Smooth muscle cell (in vitro differentiated cells): ENCODE results near the gene HGS. TPM values are rescaled to one million over a fixed set of nuclear protein-coding genes. Genes with fewer than 3 reads are reported as not detected.

ENCODE experiments used
- DNase-seq: peaks from one replicate; lab custom pipeline; 2025; ENCODE audit not compliant: unreplicated experiment; lab: John Stamatoyannopoulos, UW
- H2AFZ ChIP-seq: fragments of 200-600 bp; sonication (generic); 2 replicates; pipeline ENCODE4 v1.6.0; 2016; ENCODE audit warnings: antibody characterized with exemption, low read depth, mild to moderate bottlenecking
- H3F3A ChIP-seq: fragments of 200-600 bp; sonication (generic); 2 replicates; pipeline ENCODE4 v1.6.0; 2017; ENCODE audit warnings: antibody characterized with exemption, low read depth
- H3K27ac ChIP-seq: fragments of 200-600 bp; sonication (generic); 2 replicates; pipeline ENCODE4 v1.5.1; 2016; ENCODE audit warnings: low read depth, mild to moderate bottlenecking
- H3K27me3 ChIP-seq: fragments of 200-600 bp; sonication (generic); 2 replicates; pipeline ENCODE4 v1.6.1; 2016; ENCODE audit warnings: low read depth, mild to moderate bottlenecking
- H3K36me3 ChIP-seq: fragments of 200-600 bp; sonication (generic); 2 replicates; pipeline ENCODE4 v1.5.1; 2016; ENCODE audit warnings: low read depth
- H3K4me1 ChIP-seq: fragments of 200-600 bp; sonication (generic); 2 replicates; pipeline ENCODE4 v1.5.1; 2016; ENCODE audit warnings: low read depth
- H3K4me2 ChIP-seq: fragments of 200-600 bp; sonication (generic); 2 replicates; pipeline ENCODE4 v1.6.0; 2016; ENCODE audit warnings: mild to moderate bottlenecking
- H3K4me3 ChIP-seq: fragments of 200-600 bp; sonication (generic); 2 replicates; pipeline ENCODE4 v1.5.1; 2016; ENCODE audit warnings: mild to moderate bottlenecking
- H3K79me2 ChIP-seq: fragments of 200-600 bp; sonication (generic); 2 replicates; pipeline ENCODE4 v1.6.0; 2016; ENCODE audit warnings: low read depth, mild to moderate bottlenecking
- H3K9ac ChIP-seq: fragments of 200-600 bp; sonication (generic); 2 replicates; pipeline ENCODE4 v1.6.0; 2016; ENCODE audit warnings: low read depth
- H3K9me3 ChIP-seq: fragments of 200-600 bp; sonication (generic); replicated peaks from 2 replicates; pipeline ENCODE4 v1.5.1; 2016; ENCODE audit warnings: low read depth
- H4K20me1 ChIP-seq: fragments of 200-600 bp; sonication (generic); 2 replicates; pipeline ENCODE4 v1.6.0; 2016; ENCODE audit warnings: low read depth
- WGBS: methylation state at CpG from one replicate; pipeline ENCODE4 v1.1.7; 2016; ENCODE audit warnings: low lambda C conversion rate; 5-methylcytosine and 5-hydroxymethylcytosine counted together
- polyA plus RNA-seq: library from polyadenylated mRNA; unstranded; fragments of >200 nt; fragmentation: Nextera tagmentation; extraction: Ambion mirVana; gene quantifications from 2 replicates; pipeline ENCODE4 v1.2.1, GENCODE V29; 2016
- total RNA-seq: library from RNA; depleted of rRNA; stranded (reverse); fragments of >200 nt; gene quantifications from 2 replicates; pipeline ENCODE4 v1.2.3, GENCODE V29; 2014
- TF ChIP-seq, protein P1 (sequence below): fragments of 200-600 bp; sonication (generic); IDR thresholded peaks from 2 replicates; pipeline ENCODE4 v1.5.1; 2017; ENCODE audit warnings: borderline replicate concordance, mild to moderate bottlenecking, antibody characterized with exemption; ENCODE audit not compliant: insufficient read depth, poor library complexity, severe bottlenecking

HGS gene
- total and polyA plus RNA-seq, 2 experiments from 2014 or later = 64.9 to 164 TPM

DNA sequence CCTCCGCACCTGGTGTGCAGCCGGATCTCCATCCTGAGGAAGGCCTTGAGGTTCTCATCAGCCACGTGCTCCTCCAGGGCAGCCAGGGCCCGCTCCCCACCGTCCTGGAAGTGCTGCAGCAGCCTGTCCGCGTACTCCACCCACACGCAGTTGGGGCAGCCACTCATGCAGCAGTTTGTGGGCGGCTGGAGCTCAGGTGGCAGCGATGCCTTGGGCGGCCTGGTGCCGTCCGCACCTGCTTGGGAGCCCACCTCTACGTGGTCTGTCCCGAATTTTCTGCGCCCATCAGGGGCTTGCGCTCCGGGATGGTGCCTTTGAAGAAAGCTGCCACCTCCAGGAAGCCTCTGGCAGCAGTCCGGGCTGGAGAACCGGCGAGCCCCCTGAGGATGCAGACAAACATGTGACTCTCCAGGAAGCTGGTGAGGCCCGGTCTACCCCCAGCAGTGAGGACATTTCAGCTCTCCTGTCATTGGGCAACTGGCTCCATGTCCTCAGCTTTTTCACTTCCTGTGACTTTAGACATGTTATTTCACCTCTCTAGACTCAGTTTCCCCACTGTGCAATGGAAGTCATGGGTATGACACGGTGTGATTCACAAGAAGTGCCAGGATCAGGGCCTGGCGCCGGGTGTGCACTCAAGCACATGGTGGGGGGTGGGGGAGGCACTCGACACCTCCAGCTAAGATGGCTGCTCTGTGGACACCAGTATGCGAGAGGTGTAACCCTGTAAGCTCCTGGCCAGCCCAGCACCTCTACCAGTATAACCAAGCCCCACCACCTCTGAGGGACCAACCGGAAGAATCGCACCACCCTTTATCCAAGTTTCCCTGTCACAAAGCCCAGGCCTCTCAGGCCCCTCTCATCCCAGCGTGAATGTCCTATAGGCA, 18.4 kb upstream of the HGS start:
- WGBS = 83% methylated on average over 30 of the region's 30 CpGs

DNA sequence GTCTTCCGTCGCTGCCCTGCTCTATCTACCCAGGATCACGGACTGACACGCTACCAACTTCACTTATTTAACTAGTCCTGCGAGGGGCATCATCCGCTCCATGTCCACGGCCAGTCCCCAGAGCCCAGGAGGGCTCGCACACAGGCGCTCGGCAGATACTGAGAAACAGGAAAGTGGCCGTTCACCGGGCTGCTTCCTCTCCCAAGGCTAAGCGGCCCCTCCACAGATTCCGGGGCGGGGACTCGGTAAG, 17.8 kb upstream of the HGS start:
- peak overlapping the region; percentile 53 for H2AFZ ChIP-seq
- H3K4me3 ChIP-seq = peak overlapping the region; percentile 83
- TF ChIP-seq, protein P1, sequence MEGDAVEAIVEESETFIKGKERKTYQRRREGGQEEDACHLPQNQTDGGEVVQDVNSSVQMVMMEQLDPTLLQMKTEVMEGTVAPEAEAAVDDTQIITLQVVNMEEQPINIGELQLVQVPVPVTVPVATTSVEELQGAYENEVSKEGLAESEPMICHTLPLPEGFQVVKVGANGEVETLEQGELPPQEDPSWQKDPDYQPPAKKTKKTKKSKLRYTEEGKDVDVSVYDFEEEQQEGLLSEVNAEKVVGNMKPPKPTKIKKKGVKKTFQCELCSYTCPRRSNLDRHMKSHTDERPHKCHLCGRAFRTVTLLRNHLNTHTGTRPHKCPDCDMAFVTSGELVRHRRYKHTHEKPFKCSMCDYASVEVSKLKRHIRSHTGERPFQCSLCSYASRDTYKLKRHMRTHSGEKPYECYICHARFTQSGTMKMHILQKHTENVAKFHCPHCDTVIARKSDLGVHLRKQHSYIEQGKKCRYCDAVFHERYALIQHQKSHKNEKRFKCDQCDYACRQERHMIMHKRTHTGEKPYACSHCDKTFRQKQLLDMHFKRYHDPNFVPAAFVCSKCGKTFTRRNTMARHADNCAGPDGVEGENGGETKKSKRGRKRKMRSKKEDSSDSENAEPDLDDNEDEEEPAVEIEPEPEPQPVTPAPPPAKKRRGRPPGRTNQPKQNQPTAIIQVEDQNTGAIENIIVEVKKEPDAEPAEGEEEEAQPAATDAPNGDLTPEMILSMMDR = no peak
- H3K27me3 ChIP-seq = no peaks in the 10 kb centered on the region
- H3F3A ChIP-seq = no peaks in the 10 kb centered on the region
- 4% methylated on average over 16 of the region's 16 CpGs for WGBS
- no peaks in the 10 kb centered on the region for H3K9me3 ChIP-seq
- peaks cover 8% of the 10 kb centered on the region for H3K4me1 ChIP-seq
- peak overlapping the region; percentile 82 for H3K9ac ChIP-seq
- DNase-seq = no peak
- H3K36me3 ChIP-seq = no peaks in the 10 kb centered on the region
- peaks cover 27% of the 10 kb centered on the region for H3K79me2 ChIP-seq
- H3K4me2 ChIP-seq = peak overlapping the region; percentile 99
- H3K27ac ChIP-seq = peak overlapping the region; percentile 69
- no peaks in the 10 kb centered on the region for H4K20me1 ChIP-seq

More for the DNA sequence above, 18.4 kb upstream of the HGS start:
- Histone ChIP-seq H3K27ac (peak overlapping the region; percentile 69), H4K20me1 (no peaks in the 10 kb centered on the region), H3K9me3 (no peaks in the 10 kb centered on the region), H2AFZ (peak overlapping the region; percentile 53), H3K4me1 (peaks cover 8% of the 10 kb centered on the region), H3K9ac (peak overlapping the region; percentile 82), H3K27me3 (no peaks in the 10 kb centered on the region), H3K79me2 (peaks cover 27% of the 10 kb centered on the region), H3K4me3 (peak overlapping the region; percentile 83), H3K36me3 (no peaks in the 10 kb centered on the region), H3K4me2 (peak overlapping the region; percentile 99), H3F3A (no peaks in the 10 kb centered on the region)
- TF ChIP-seq, protein P1 = no peak
- DNase-seq = no peak

DNA sequence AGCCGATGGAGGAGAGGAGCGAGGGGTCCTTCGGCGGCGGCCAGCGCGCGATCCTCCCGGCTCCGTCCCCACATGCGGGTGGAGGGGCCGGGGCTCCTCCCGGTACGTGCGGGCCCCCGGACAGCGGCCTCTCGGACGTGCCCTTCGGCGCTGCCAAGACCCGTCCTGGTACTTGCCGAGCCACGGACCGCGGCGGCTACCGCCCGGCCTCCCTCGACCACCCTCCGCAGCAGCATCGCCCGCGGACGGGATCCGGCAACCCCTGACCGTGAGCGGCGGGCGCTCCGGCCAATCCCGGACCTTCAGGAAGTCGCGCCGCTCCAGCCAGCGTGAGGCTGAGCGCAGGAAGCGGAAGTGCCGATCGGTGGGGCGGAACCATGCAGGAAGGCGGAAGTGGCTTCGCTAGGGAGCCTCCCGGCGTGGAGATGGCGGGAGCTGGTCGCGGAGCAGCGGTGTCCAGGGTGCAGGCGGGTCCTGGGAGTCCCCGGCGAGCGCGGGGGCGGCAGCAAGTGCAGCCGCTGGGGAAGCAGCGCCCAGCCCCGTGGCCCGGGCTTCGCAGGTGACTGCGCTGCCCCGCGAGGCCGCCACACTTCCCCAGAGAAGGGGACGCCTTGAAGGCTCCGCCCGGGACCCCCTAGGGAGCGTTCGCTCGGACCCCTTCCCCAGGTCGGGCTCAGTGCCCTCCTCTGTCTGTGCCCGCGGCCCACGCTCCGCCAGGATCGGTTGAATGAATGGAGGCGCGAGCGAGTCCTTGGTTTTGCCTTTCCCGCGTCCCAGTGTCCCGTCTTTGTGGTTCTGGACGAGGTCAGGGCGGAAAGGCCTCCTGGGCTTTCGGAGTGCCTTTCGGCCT, 17.2 kb upstream of the HGS start, which contains the start of the genes CCDC137 and OXLD1:
Gene CCDC137 (plus strand): TSS at position 396 of the 850 bp plus-strand sequence. CDS start 30 bp downstream, at position 426.
Gene OXLD1 (minus strand): TSS at position 264 of the 850 bp plus-strand sequence. CDS start 28 bp downstream, at position 236.
- H3K79me2 ChIP-seq = peaks cover 27% of the 10 kb centered on the region
- peak within 1 kb of the TSS; percentile 69 for H3K27ac ChIP-seq
- peak; percentile 74 for DNase-seq
- peak within 1 kb of the TSS; percentile 82 for H3K9ac ChIP-seq
- no peaks in the 10 kb centered on the region for H4K20me1 ChIP-seq
- no peaks in the 10 kb centered on the region for H3K36me3 ChIP-seq
- no peaks in the 10 kb centered on the region for H3K27me3 ChIP-seq
- peak within 1 kb of the TSS; percentile 83 for H3K4me3 ChIP-seq
- H3K4me1 ChIP-seq = peaks cover 8% of the 10 kb centered on the region
- peak within 1 kb of the TSS; percentile 82 for H2AFZ ChIP-seq
- WGBS = 1% methylated on average over 94 of the region's 96 CpGs
- TF ChIP-seq, protein P1 = no peak
- H3F3A ChIP-seq = no peaks in the 10 kb centered on the region
- no peaks in the 10 kb centered on the region for H3K9me3 ChIP-seq
- H3K4me2 ChIP-seq = peak within 1 kb of the TSS; percentile 99
